Measurements from ENCODE around the gene PDE6B. TPM values are rescaled to one million over a fixed set of nuclear protein-coding genes. Genes with fewer than 3 reads are reported as not detected.
"Not testable (repeated sequence)": the region's sequence is repeated elsewhere in the genome, so short reads cannot be mapped to it uniquely, and the experiment has no call there.

Gene PDE6B
- total RNA-seq, 2 donors from 2014 or later, result 8.4 to 16.6 TPM

- no peak for ATAC-seq
- H3K9me3 Mint-ChIP-seq, result peaks cover 11 to 15% of the 10 kb centered on the region in 2 donors
- H3K36me3 Mint-ChIP-seq, result peaks cover 0 to 9% of the 10 kb centered on the region in 2 donors
Observed at GRCh38 chr4:628311-628741, 3.0 kb downstream of the PDE6B start.

GRCh38 chr4:628821-629635 is 3.7 kb downstream of the PDE6B start:
- H3K27ac Mint-ChIP-seq, result no peak overlapping the region

More at GRCh38 chr4:628311-628741, 3.0 kb downstream of the PDE6B start:
- no peak for DNase-seq (ENCODE audit: low spot score in 2 of 2)
- H3K27ac Mint-ChIP-seq, result no peak overlapping the region

GRCh38 chr4:629636-629914 is 4.2 kb downstream of the PDE6B start:
- DNase-seq (ENCODE audit: low spot score in 2 of 2), result no peak
- Mint-ChIP-seq H3K9me3 (peaks cover 11 to 15% of the 10 kb centered on the region in 2 donors), H3K36me3 (peaks cover 0 to 9% of the 10 kb centered on the region in 2 donors), H3K27ac (peak overlapping the region in 1 of 2 donors; percentile 65)
- ATAC-seq, result no peak

More at GRCh38 chr4:628821-629635, 3.7 kb downstream of the PDE6B start:
- DNase-seq (ENCODE audit: low spot score in 2 of 2) (no peak), ATAC-seq (no peak)
- H3K36me3 Mint-ChIP-seq, result peaks cover 0 to 9% of the 10 kb centered on the region in 2 donors
- peaks cover 11 to 15% of the 10 kb centered on the region in 2 donors for H3K9me3 Mint-ChIP-seq

GRCh38 chr4:629915-630641 is 4.7 kb downstream of the PDE6B start:
- DNase-seq (ENCODE audit: low spot score in 2 of 2) (no peak), ATAC-seq (no peak)
- Mint-ChIP-seq H3K9me3 (peaks cover 11 to 15% of the 10 kb centered on the region in 2 donors), H3K27ac (peak overlapping the region in 1 of 2 donors; percentile 65), H3K36me3 (peaks cover 0 to 9% of the 10 kb centered on the region in 2 donors)

- no peak for ATAC-seq
- H3K9me3 Mint-ChIP-seq, result peaks cover 11 to 15% of the 10 kb centered on the region in 2 donors
Observed at GRCh38 chr4:630656-631055, 5.3 kb downstream of the PDE6B start.

GRCh38 chr4:632196-632790 is 6.9 kb downstream of the PDE6B start:
- H3K9me3 Mint-ChIP-seq, result peaks cover 11 to 15% of the 10 kb centered on the region in 2 donors

More at GRCh38 chr4:630656-631055, 5.3 kb downstream of the PDE6B start:
- no peak overlapping the region for H3K27ac Mint-ChIP-seq
- no peak for DNase-seq (ENCODE audit: low spot score in 2 of 2)
- peaks cover 0 to 9% of the 10 kb centered on the region in 2 donors for H3K36me3 Mint-ChIP-seq

GRCh38 chr4:632926-633325 is 7.6 kb downstream of the PDE6B start:
- H3K36me3 Mint-ChIP-seq, result peaks cover 0 to 9% of the 10 kb centered on the region in 2 donors

More at GRCh38 chr4:632196-632790, 6.9 kb downstream of the PDE6B start:
- no peak overlapping the region for H3K27ac Mint-ChIP-seq
- H3K36me3 Mint-ChIP-seq, result peaks cover 0 to 9% of the 10 kb centered on the region in 2 donors
- DNase-seq (ENCODE audit: low spot score in 2 of 2) (no peak), ATAC-seq (no peak)

GRCh38 chr4:633406-633805 is 8.0 kb downstream of the PDE6B start:
- Mint-ChIP-seq H3K27ac (no peak overlapping the region), H3K9me3 (peaks cover 11 to 15% of the 10 kb centered on the region in 2 donors), H3K36me3 (peaks cover 0 to 9% of the 10 kb centered on the region in 2 donors)
- DNase-seq (ENCODE audit: low spot score in 2 of 2), result no peak
- no peak for ATAC-seq

More at GRCh38 chr4:632926-633325, 7.6 kb downstream of the PDE6B start:
- ATAC-seq (no peak), DNase-seq (ENCODE audit: low spot score in 2 of 2) (no peak)
- peaks cover 11 to 15% of the 10 kb centered on the region in 2 donors for H3K9me3 Mint-ChIP-seq
- H3K27ac Mint-ChIP-seq, result no peak overlapping the region

- ATAC-seq, result no peak
- Mint-ChIP-seq H3K9me3 (peaks cover 11 to 15% of the 10 kb centered on the region in 2 donors), H3K27ac (no peak overlapping the region), H3K36me3 (peaks cover 0 to 9% of the 10 kb centered on the region in 2 donors)
- no peak for DNase-seq (ENCODE audit: low spot score in 2 of 2)
Observed at GRCh38 chr4:633976-634598, 8.7 kb downstream of the PDE6B start.

GRCh38 chr4:634599-634985 is 9.2 kb downstream of the PDE6B start:
- H3K36me3 Mint-ChIP-seq, result peaks cover 0 to 9% of the 10 kb centered on the region in 2 donors
- ATAC-seq, result no peak
- no peak overlapping the region for H3K27ac Mint-ChIP-seq
- peaks cover 11 to 15% of the 10 kb centered on the region in 2 donors for H3K9me3 Mint-ChIP-seq
- no peak for DNase-seq (ENCODE audit: low spot score in 2 of 2)

GRCh38 chr4:635066-635835 is 9.9 kb downstream of the PDE6B start:
- ATAC-seq; DNase-seq (ENCODE audit: low spot score in 2 of 2); H3K27ac Mint-ChIP-seq; H3K36me3 Mint-ChIP-seq: not testable (repeated sequence)
- peaks cover 11 to 15% of the 10 kb centered on the region in 2 donors for H3K9me3 Mint-ChIP-seq

GRCh38 chr4:635851-636627 is 10.7 kb downstream of the PDE6B start:
- peaks cover 11 to 15% of the 10 kb centered on the region in 2 donors for H3K9me3 Mint-ChIP-seq
- ATAC-seq (no peak), DNase-seq (ENCODE audit: low spot score in 2 of 2) (peak in 1 of 2 donors; percentile 47)
- no peak overlapping the region for H3K27ac Mint-ChIP-seq
- H3K36me3 Mint-ChIP-seq, result peaks cover 0 to 9% of the 10 kb centered on the region in 2 donors

- Mint-ChIP-seq H3K27ac (no peak overlapping the region), H3K9me3 (peaks cover 9 to 11% of the 10 kb centered on the region in 2 donors), H3K36me3 (peaks cover 0 to 9% of the 10 kb centered on the region in 2 donors)
- DNase-seq (ENCODE audit: low spot score in 2 of 2) (peak in 1 of 2 donors; percentile 43), ATAC-seq (no peak)
Observed at GRCh38 chr4:636628-637159, 11.3 kb downstream of the PDE6B start.

GRCh38 chr4:637536-638280 is 12.3 kb downstream of the PDE6B start:
- Mint-ChIP-seq H3K9me3 (peaks cover 2% of the 10 kb centered on the region in 2 donors), H3K27ac (no peak overlapping the region), H3K36me3 (peaks cover 0 to under 1% of the 10 kb centered on the region in 2 donors)
- peak in 1 of 2 donors; percentile 42 for DNase-seq (ENCODE audit: low spot score in 2 of 2)
- no peak for ATAC-seq

Measured in activated naive CD4-positive, alpha-beta T cell treated with anti-CD3 and anti-CD28 coated beads, Interleukin-2, amount 50 U/mL, for 72 hours (primary cell).